H9 (cell line): ENCODE measurements around the gene ZNF576. TPM values are rescaled to one million over a fixed set of nuclear protein-coding genes. Genes with fewer than 3 reads are reported as not detected.
"Not testable (repeated sequence)": the region's sequence is repeated elsewhere in the genome, so short reads cannot be mapped to it uniquely, and the experiment has no call there.

Experiments used
- DNase-seq: peaks from one replicate; pipeline ENCODE4 v3.0.0-alpha.2; 2017
- H2AFZ ChIP-seq: one replicate; pipeline ENCODE4 v1.6.1; 2013; ENCODE audit warnings: mild to moderate bottlenecking, low read length, control low read depth, moderate library complexity
- H2AK5ac ChIP-seq: 2 replicates; pipeline ENCODE4 v1.6.1; 2013; ENCODE audit warnings: low read length, control low read depth, mixed read lengths; ENCODE audit not compliant: insufficient read length
- H2BK120ac ChIP-seq: one replicate; pipeline ENCODE4 v1.6.1; 2013; ENCODE audit warnings: low read depth, mild to moderate bottlenecking, low read length, control low read depth, inconsistent platforms; ENCODE audit not compliant: poor library complexity, severe bottlenecking
- H2BK12ac ChIP-seq: 2 replicates; pipeline ENCODE4 v1.6.1; 2013; ENCODE audit warnings: low read length, control low read depth, mixed read lengths, low read depth; ENCODE audit not compliant: insufficient read length
- H2BK15ac ChIP-seq: 2 replicates; pipeline ENCODE4 v1.6.1; 2013; ENCODE audit warnings: low read depth, low read length, control low read depth
- H2BK20ac ChIP-seq: one replicate; pipeline ENCODE4 v1.6.1; 2013; ENCODE audit warnings: low read depth, mild to moderate bottlenecking, low read length, control low read depth, inconsistent platforms; ENCODE audit not compliant: poor library complexity, severe bottlenecking
- H2BK5ac ChIP-seq: 2 replicates; pipeline ENCODE4 v1.6.1; 2013; ENCODE audit warnings: low read length, control low read depth, mixed read lengths; ENCODE audit not compliant: insufficient read length
- H3K14ac ChIP-seq: 2 replicates; pipeline ENCODE4 v1.6.1; 2013; ENCODE audit warnings: low read length, control low read depth; ENCODE audit not compliant: insufficient read depth
- H3K18ac ChIP-seq: 2 replicates; pipeline ENCODE4 v1.6.1; 2013; ENCODE audit warnings: low read depth, mild to moderate bottlenecking, mixed read lengths, low read length, control low read depth; ENCODE audit not compliant: insufficient read length
- H3K23ac ChIP-seq: 2 replicates; pipeline ENCODE4 v1.6.1; 2013; ENCODE audit warnings: low read length, control low read depth, mixed read lengths, low read depth; ENCODE audit not compliant: insufficient read length
- H3K23me2 ChIP-seq: 2 replicates; pipeline ENCODE4 v1.6.1; 2013; ENCODE audit warnings: low read depth, mild to moderate bottlenecking, mixed read lengths, low read length, control low read depth; ENCODE audit not compliant: insufficient read length, poor library complexity, severe bottlenecking
- H3K27ac ChIP-seq: 2 replicates; pipeline ENCODE4 v1.5.1; 2013; ENCODE audit warnings: low read length, control low read depth, mixed read lengths, low read depth; ENCODE audit not compliant: insufficient read length
- H3K27me3 ChIP-seq: 2 replicates; pipeline ENCODE4 v1.6.1; 2013; ENCODE audit warnings: low read length, control low read depth, inconsistent platforms; ENCODE audit not compliant: insufficient read depth
- H3K4ac ChIP-seq: 2 replicates; pipeline ENCODE4 v1.6.1; 2013; ENCODE audit warnings: low read depth, mild to moderate bottlenecking, control low read depth, inconsistent platforms, low read length, moderate library complexity
- H3K4me1 ChIP-seq: 2 replicates; pipeline ENCODE4 v1.6.1; 2013; ENCODE audit warnings: low read length, control low read depth, inconsistent platforms; ENCODE audit not compliant: insufficient read depth
- H3K4me2 ChIP-seq: 2 replicates; pipeline ENCODE4 v1.6.1; 2013; ENCODE audit warnings: low read length, control low read depth, mixed read lengths; ENCODE audit not compliant: insufficient read length, insufficient read depth
- H3K56ac ChIP-seq: 2 replicates; pipeline ENCODE4 v1.6.1; 2013; ENCODE audit warnings: low read depth, mild to moderate bottlenecking, mixed read lengths, low read length, control low read depth; ENCODE audit not compliant: insufficient read length
- H3K79me1 ChIP-seq: 2 replicates; pipeline ENCODE4 v1.6.1; 2013; ENCODE audit warnings: low read depth, mild to moderate bottlenecking, moderate library complexity, low read length, control low read depth, inconsistent platforms; ENCODE audit not compliant: insufficient read depth, poor library complexity, severe bottlenecking
- H3K79me2 ChIP-seq: 2 replicates; pipeline ENCODE4 v1.6.1; 2013; ENCODE audit warnings: low read length, control low read depth, inconsistent platforms; ENCODE audit not compliant: insufficient read depth
- H3K9ac ChIP-seq: 2 replicates; pipeline ENCODE4 v1.6.1; 2013; ENCODE audit warnings: low read length, control low read depth, mixed read lengths; ENCODE audit not compliant: insufficient read length; ENCODE audit errors: extremely low read depth
- H3K9me3 ChIP-seq: one replicate; pipeline ENCODE4 v1.6.1; 2013; ENCODE audit warnings: low read depth, low read length, inconsistent platforms; ENCODE audit not compliant: control insufficient read depth
- H3T11ph ChIP-seq: one replicate; pipeline ENCODE4 v1.6.1; 2013; ENCODE audit warnings: mild to moderate bottlenecking, low read length, control low read depth, inconsistent platforms
- H4K20me1 ChIP-seq: one replicate; pipeline ENCODE4 v1.6.1; 2013; ENCODE audit not compliant: control insufficient read depth, insufficient read length, insufficient read depth
- H4K5ac ChIP-seq: 2 replicates; pipeline ENCODE4 v1.6.1; 2013; ENCODE audit warnings: low read depth, mild to moderate bottlenecking, mixed read lengths, low read length, control low read depth; ENCODE audit not compliant: insufficient read length
- H4K8ac ChIP-seq: replicated peaks from 2 replicates; pipeline ENCODE4 v1.6.1; 2013; ENCODE audit warnings: low read length, control low read depth, mixed read lengths, low read depth; ENCODE audit not compliant: insufficient read length
- H4K91ac ChIP-seq: 2 replicates; pipeline ENCODE4 v1.6.1; 2013; ENCODE audit warnings: low read depth, mild to moderate bottlenecking, moderate library complexity, mixed read lengths, low read length, control low read depth; ENCODE audit not compliant: insufficient read length
- H3K27ac Mint-ChIP-seq, 3 experiments: 2 replicates in 2 of 3; 3 replicates in 1 of 3; pipeline ENCODE4 v1.8.0; 2020 to 2021; ENCODE audit warnings: mixed read lengths in 3 of 3, mild to moderate bottlenecking in 1 of 3, moderate library complexity in 1 of 3
- H3K27me3 Mint-ChIP-seq: 2 replicates; pipeline ENCODE4 v1.8.0; 2021; ENCODE audit warnings: low read depth, mild to moderate bottlenecking, moderate library complexity, mixed read lengths
- H3K36me3 Mint-ChIP-seq, 3 experiments: 2 replicates in 2 of 3; 3 replicates in 1 of 3; pipeline ENCODE4 v1.8.0; 2020 to 2021; ENCODE audit warnings: low read depth in 3 of 3, mixed read lengths in 3 of 3; ENCODE audit not compliant: insufficient read depth in 1 of 3
- H3K4me1 Mint-ChIP-seq, 2 experiments: 2 replicates each; pipeline ENCODE4 v1.8.0; 2020; ENCODE audit warnings: mixed read lengths in 2 of 2
- H3K4me3 Mint-ChIP-seq, 2 experiments: 2 replicates in 1 of 2; 3 replicates in 1 of 2; pipeline ENCODE4 v1.8.0; 2020 to 2021; ENCODE audit warnings: mild to moderate bottlenecking in 2 of 2, mixed read lengths in 2 of 2, moderate library complexity in 1 of 2
- H3K9me3 Mint-ChIP-seq, 2 experiments: 2 replicates in 1 of 2; 3 replicates in 1 of 2; pipeline ENCODE4 v1.8.0; 2020; ENCODE audit warnings: mild to moderate bottlenecking in 2 of 2, mixed read lengths in 2 of 2, moderate library complexity in 1 of 2
- WGBS: extraction: QIAGEN DNeasy Blood & Tissue Kit; methylation state at CpG from one replicate; pipeline ENCODE4 v1.1.7; 2013; ENCODE audit warnings: missing lambda C conversion rate, low lambda C conversion rate, mixed read lengths; ENCODE audit not compliant: insufficient read length; ENCODE audit errors: extremely low coverage; 5-methylcytosine and 5-hydroxymethylcytosine counted together
- total RNA-seq: library from RNA; stranded (reverse); gene quantifications from 2 replicates; pipeline ENCODE4 v1.2.1, GENCODE V29; 2021
- TF ChIP-seq, protein P1 (sequence below): fragments of 200-600 bp; sonication (generic); conservative IDR thresholded peaks from 3 replicates; pipeline ENCODE4 v1.8.0; 2021; ENCODE audit warnings: antibody characterized with exemption, mild to moderate bottlenecking

The ZNF576 gene
- total RNA-seq, 1 experiment from 2014 or later, result 19.7 TPM

- no peak overlapping the region for H2BK20ac ChIP-seq
- Mint-ChIP-seq H3K9me3 (peaks cover 0 to 2% of the 10 kb centered on the region in 2 experiments; a peak in 1 of 5 replicates), H3K4me3 (peak overlapping the region; percentile 61 to 88), H3K4me1 (peaks cover 18 to 33% of the 10 kb centered on the region in 2 experiments), H3K36me3 (peaks cover 0 to 5% (median 0%) of the 10 kb centered on the region in 3 experiments; a peak in 2 of 7 replicates), H3K27me3 (peaks cover 64% of the 10 kb centered on the region), H3K27ac (peak overlapping the region; percentile 74 to 94 (median 91); a peak in 5 of 7 replicates)
- no peak overlapping the region for H2BK5ac ChIP-seq
- peaks cover 21% of the 10 kb centered on the region for H3K23me2 ChIP-seq
- H3K23ac ChIP-seq, result no peak overlapping the region
- H3K4ac ChIP-seq, result no peak overlapping the region
- no peak overlapping the region for H2AFZ ChIP-seq
- no peak overlapping the region for H3K27ac ChIP-seq
- H4K8ac ChIP-seq, result no peak overlapping the region
- peak overlapping the region; percentile 33 for H3K18ac ChIP-seq
- H4K5ac ChIP-seq, result no peak overlapping the region
- H3K4me1 ChIP-seq, result peaks cover 3% of the 10 kb centered on the region; the same call in 1 of the 2 replicates
- WGBS, result no CpG with 5 or more reads among the region's 17 CpGs
- no peak overlapping the region for H2BK120ac ChIP-seq
- no peak overlapping the region for H2AK5ac ChIP-seq
- H3K14ac ChIP-seq, result peak overlapping the region; percentile 39; the same call in 1 of the 2 replicates
- TF ChIP-seq, protein P1, sequence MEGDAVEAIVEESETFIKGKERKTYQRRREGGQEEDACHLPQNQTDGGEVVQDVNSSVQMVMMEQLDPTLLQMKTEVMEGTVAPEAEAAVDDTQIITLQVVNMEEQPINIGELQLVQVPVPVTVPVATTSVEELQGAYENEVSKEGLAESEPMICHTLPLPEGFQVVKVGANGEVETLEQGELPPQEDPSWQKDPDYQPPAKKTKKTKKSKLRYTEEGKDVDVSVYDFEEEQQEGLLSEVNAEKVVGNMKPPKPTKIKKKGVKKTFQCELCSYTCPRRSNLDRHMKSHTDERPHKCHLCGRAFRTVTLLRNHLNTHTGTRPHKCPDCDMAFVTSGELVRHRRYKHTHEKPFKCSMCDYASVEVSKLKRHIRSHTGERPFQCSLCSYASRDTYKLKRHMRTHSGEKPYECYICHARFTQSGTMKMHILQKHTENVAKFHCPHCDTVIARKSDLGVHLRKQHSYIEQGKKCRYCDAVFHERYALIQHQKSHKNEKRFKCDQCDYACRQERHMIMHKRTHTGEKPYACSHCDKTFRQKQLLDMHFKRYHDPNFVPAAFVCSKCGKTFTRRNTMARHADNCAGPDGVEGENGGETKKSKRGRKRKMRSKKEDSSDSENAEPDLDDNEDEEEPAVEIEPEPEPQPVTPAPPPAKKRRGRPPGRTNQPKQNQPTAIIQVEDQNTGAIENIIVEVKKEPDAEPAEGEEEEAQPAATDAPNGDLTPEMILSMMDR, result no peak
- H3K79me1 ChIP-seq, result no peaks in the 10 kb centered on the region
- H3K9me3 ChIP-seq, result no peaks in the 10 kb centered on the region
- no peak overlapping the region for H2BK12ac ChIP-seq
- H4K20me1 ChIP-seq, result no peaks in the 10 kb centered on the region
- no peak overlapping the region for H3T11ph ChIP-seq
- peak; percentile 64 for DNase-seq
- H3K79me2 ChIP-seq, result no peaks in the 10 kb centered on the region
- no peak overlapping the region for H3K9ac ChIP-seq
- H4K91ac ChIP-seq, result no peak overlapping the region
- H3K27me3 ChIP-seq, result peaks cover 13% of the 10 kb centered on the region; the same call in 1 of the 2 replicates
- H3K4me2 ChIP-seq, result peak overlapping the region; percentile 63
- H3K56ac ChIP-seq, result no peak overlapping the region
- H2BK15ac ChIP-seq, result no peak overlapping the region
Measured at GRCh38 chr19:43634872-43635560, 38.6 kb downstream of the ZNF576 start.

- H3K4ac ChIP-seq, H3K9me3 ChIP-seq, H4K91ac ChIP-seq, H3K79me1 ChIP-seq, H2BK15ac ChIP-seq, H3T11ph ChIP-seq, H4K8ac ChIP-seq, H3K9ac ChIP-seq, H3K36me3 Mint-ChIP-seq, H2BK120ac ChIP-seq, H2AFZ ChIP-seq, H4K20me1 ChIP-seq, H2AK5ac ChIP-seq, H3K56ac ChIP-seq, H4K5ac ChIP-seq, H3K79me2 ChIP-seq, H3K4me1 ChIP-seq, H3K9me3 Mint-ChIP-seq, H2BK12ac ChIP-seq, H2BK20ac ChIP-seq, H3K23ac ChIP-seq, H2BK5ac ChIP-seq, H3K27ac ChIP-seq: not testable (repeated sequence)
- H3K4me2 ChIP-seq, result peak overlapping the region; percentile 63
- Mint-ChIP-seq H3K27ac (peak overlapping the region; percentile 74 to 94 (median 91); a peak in 5 of 7 replicates), H3K4me1 (peaks cover 18 to 37% of the 10 kb centered on the region in 2 experiments), H3K4me3 (peak overlapping the region; percentile 61 to 88), H3K27me3 (peaks cover 70% of the 10 kb centered on the region)
- DNase-seq, result peak; percentile 34
- H3K23me2 ChIP-seq, result peaks cover 24% of the 10 kb centered on the region
- H3K27me3 ChIP-seq, result peaks cover 18% of the 10 kb centered on the region; the same call in 1 of the 2 replicates
- peak overlapping the region; percentile 33 for H3K18ac ChIP-seq
- no CpG with 5 or more reads among the region's 2 CpGs for WGBS
- H3K14ac ChIP-seq, result peak overlapping the region; percentile 41; the same call in 1 of the 2 replicates
Measured at GRCh38 chr19:43635561-43635940, 39.2 kb downstream of the ZNF576 start.
